Measurements from ENCODE around the gene TSPYL1. TPM values are rescaled to one million over a fixed set of nuclear protein-coding genes. Genes with fewer than 3 reads are reported as not detected.

The TSPYL1 gene
- total and polyA plus RNA-seq, 4 donors: 25.1 to 39.8 (median 30.2) TPM

DNA sequence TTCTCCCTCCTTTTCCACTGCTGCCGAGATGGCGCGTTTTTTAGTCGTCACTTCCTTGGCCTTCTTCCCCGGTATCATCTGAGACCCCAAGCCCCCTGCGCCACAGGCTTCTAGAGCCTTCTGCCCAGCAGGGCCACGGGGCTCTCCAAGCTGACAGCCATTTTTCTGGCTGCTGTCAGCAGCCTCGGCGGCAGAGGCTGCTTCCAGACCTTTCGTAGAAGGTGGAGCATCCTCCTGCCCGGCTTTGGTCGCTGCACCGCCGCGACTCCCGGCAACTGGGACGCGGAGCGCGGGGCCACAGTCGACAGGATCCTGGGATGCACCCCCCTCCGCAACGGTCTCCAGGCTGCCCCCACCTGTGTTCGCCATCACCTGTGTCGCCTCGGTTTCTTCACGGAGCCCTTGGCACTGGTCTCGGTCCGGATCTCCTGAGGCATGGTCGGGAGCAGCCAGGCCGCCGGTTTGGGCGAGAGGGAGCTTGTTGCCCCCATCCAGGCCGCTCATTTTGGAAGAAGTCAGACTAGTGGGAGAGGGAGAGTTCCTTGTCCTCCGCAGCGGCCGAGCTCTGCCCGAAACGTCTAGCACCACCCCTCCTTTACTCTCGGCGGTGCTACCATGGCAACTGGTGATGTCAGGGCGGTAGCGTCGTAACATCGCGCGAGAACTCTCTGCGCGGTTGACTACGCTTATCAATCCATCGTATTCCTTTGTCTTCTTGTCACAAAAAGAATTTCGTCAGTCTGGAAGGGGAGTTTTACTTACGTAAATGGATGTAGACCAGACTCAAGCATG lies 26.0 kb downstream of the TSPYL1 start, which contains the start of gene TSPYL4 (continued):
- TF ChIP-seq JUND (IDR thresholded peaks at IDR 0.05): peak in 1 of 2 donors; percentile 28

- 31% methylated on average over 11 of the region's 11 CpGs for WGBS
- no peaks in the 10 kb centered on the region for H3K36me3 ChIP-seq (ENCODE audit: control insufficient read depth in 4 of 4, insufficient read depth in 3 of 4, low read depth in 1 of 4, low read length in 3 of 4)
- TF ChIP-seq EGR1 (IDR thresholded peaks at IDR 0.05; ENCODE audit: low read depth in 2 of 2): no peak
- TF ChIP-seq GABPA (IDR thresholded peaks at IDR 0.05 in 1 of 2, conservative IDR thresholded peaks at IDR 0.05 in 1 of 2): no peak
- no peak for TF ChIP-seq RXRA (IDR thresholded peaks at IDR 0.05)
- no peak for TF ChIP-seq RAD21 (IDR thresholded peaks at IDR 0.05)
- H3K27ac ChIP-seq (ENCODE audit: low read depth in 1 of 2, low read length in 2 of 2): peak overlapping the region; percentile 78
- H3K4me1 ChIP-seq (ENCODE audit: control insufficient read depth in 4 of 4, insufficient read depth in 4 of 4, low read length in 3 of 4): peaks cover 13 to 45% (median 43%) of the 10 kb centered on the region in 4 donors
- DNase-seq (ENCODE audit: low spot score): no peak
- H3K9ac ChIP-seq (ENCODE audit: low read depth in 1 of 2, low read length in 2 of 2): peak overlapping the region in 1 of 2 donors; percentile 57
- H3K27me3 ChIP-seq (ENCODE audit: control insufficient read depth in 4 of 4, insufficient read depth in 4 of 4, low read length in 3 of 4): no peaks in the 10 kb centered on the region
- H3K9me3 ChIP-seq (ENCODE audit: control insufficient read depth in 4 of 4, low read length in 3 of 4): no peaks in the 10 kb centered on the region
- peak overlapping the region; percentile 91 to 93 (median 92) for H3K4me3 ChIP-seq (ENCODE audit: low read depth in 1 of 3, low read length in 3 of 3)
Measured at GRCh38 chr6:116253188-116253504, 26.6 kb downstream of the TSPYL1 start.

DNA sequence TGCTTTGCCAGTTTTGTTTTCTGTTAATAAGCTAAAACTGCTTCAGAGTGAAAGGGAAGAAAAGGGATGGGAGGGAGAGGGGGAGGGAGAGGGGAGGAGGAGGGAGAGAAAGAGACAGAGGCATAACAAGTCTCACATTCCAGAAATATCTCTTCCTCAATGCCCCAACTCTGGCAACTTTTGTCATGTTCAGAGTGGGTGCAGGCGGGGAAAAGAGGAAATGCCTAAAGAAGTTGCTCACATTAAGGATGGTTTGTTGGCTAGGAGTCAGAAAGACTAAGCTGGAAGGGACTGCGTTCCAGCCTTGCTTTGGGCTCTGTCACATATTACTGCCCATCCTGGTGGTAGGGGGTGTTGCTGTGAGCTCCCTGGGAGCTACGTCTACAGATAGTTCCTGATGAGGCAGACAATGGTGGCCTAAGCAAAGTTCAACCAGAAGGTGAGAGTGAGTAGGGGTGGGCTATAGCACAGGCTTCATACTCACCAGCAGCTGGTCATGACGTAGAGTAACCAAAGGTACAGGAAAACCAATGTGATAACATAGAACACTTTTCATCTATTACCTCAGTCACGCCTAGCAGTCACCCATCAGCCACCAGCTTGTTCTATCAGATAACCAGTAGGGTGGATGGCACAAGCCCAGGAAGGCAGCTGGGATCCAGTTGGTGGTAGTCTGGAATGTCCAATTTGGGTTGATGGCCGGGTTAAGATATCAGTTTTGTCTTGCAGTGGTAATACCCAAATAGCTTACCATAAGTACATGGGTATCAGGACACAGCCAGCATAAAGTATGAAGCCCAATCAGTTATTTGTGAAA lies 28.0 kb downstream of the TSPYL1 start:
- H3K4me1 ChIP-seq (ENCODE audit: control insufficient read depth in 4 of 4, insufficient read depth in 4 of 4, low read length in 3 of 4): peaks cover 14 to 57% (median 51%) of the 10 kb centered on the region in 4 donors

More for the DNA sequence above, 28.0 kb downstream of the TSPYL1 start:
- no peak for TF ChIP-seq FOXA2 (IDR thresholded peaks at IDR 0.05)
- no peak for TF ChIP-seq EGR1 (IDR thresholded peaks at IDR 0.05; ENCODE audit: low read depth in 2 of 2)
- TF ChIP-seq RAD21 (IDR thresholded peaks at IDR 0.05): no peak
- TF ChIP-seq RXRA (IDR thresholded peaks at IDR 0.05): no peak
- no peak for TF ChIP-seq YY1 (IDR thresholded peaks at IDR 0.05)
- TF ChIP-seq NR2F2 (IDR thresholded peaks at IDR 0.05): no peak
- TF ChIP-seq TAF1 (conservative IDR thresholded peaks at IDR 0.05): no peak
- no peak for TF ChIP-seq MAX (IDR thresholded peaks at IDR 0.05)
- no peak for TF ChIP-seq HNF4A (conservative IDR thresholded peaks at IDR 0.05)
- TF ChIP-seq REST (IDR thresholded peaks at IDR 0.05): no peak
- no peak for TF ChIP-seq SP1 (IDR thresholded peaks at IDR 0.05)
- TF ChIP-seq HNF4G (IDR thresholded peaks at IDR 0.05): no peak
- TF ChIP-seq, protein P1, sequence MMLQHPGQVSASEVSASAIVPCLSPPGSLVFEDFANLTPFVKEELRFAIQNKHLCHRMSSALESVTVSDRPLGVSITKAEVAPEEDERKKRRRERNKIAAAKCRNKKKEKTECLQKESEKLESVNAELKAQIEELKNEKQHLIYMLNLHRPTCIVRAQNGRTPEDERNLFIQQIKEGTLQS (IDR thresholded peaks at IDR 0.05): no peak
- TF ChIP-seq, protein P2, sequence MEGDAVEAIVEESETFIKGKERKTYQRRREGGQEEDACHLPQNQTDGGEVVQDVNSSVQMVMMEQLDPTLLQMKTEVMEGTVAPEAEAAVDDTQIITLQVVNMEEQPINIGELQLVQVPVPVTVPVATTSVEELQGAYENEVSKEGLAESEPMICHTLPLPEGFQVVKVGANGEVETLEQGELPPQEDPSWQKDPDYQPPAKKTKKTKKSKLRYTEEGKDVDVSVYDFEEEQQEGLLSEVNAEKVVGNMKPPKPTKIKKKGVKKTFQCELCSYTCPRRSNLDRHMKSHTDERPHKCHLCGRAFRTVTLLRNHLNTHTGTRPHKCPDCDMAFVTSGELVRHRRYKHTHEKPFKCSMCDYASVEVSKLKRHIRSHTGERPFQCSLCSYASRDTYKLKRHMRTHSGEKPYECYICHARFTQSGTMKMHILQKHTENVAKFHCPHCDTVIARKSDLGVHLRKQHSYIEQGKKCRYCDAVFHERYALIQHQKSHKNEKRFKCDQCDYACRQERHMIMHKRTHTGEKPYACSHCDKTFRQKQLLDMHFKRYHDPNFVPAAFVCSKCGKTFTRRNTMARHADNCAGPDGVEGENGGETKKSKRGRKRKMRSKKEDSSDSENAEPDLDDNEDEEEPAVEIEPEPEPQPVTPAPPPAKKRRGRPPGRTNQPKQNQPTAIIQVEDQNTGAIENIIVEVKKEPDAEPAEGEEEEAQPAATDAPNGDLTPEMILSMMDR (IDR thresholded peaks at IDR 0.05; ENCODE audit: low read depth, low read length, missing input control): no peak
- TF ChIP-seq, protein P3, sequence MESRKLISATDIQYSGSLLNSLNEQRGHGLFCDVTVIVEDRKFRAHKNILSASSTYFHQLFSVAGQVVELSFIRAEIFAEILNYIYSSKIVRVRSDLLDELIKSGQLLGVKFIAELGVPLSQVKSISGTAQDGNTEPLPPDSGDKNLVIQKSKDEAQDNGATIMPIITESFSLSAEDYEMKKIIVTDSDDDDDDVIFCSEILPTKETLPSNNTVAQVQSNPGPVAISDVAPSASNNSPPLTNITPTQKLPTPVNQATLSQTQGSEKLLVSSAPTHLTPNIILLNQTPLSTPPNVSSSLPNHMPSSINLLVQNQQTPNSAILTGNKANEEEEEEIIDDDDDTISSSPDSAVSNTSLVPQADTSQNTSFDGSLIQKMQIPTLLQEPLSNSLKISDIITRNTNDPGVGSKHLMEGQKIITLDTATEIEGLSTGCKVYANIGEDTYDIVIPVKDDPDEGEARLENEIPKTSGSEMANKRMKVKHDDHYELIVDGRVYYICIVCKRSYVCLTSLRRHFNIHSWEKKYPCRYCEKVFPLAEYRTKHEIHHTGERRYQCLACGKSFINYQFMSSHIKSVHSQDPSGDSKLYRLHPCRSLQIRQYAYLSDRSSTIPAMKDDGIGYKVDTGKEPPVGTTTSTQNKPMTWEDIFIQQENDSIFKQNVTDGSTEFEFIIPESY (IDR thresholded peaks at IDR 0.05): no peak
- H3K27me3 ChIP-seq (ENCODE audit: control insufficient read depth in 4 of 4, insufficient read depth in 4 of 4, low read length in 3 of 4): no peaks in the 10 kb centered on the region
- 87% methylated on average over 6 of the region's 6 CpGs for WGBS
- no peak overlapping the region for H3K27ac ChIP-seq (ENCODE audit: low read depth in 1 of 2, low read length in 2 of 2)
- no peak overlapping the region for H3K9ac ChIP-seq (ENCODE audit: low read depth in 1 of 2, low read length in 2 of 2)
- no peak overlapping the region for H3K4me3 ChIP-seq (ENCODE audit: low read depth in 1 of 3, low read length in 3 of 3)
- H3K9me3 ChIP-seq (ENCODE audit: control insufficient read depth in 4 of 4, low read length in 3 of 4): no peaks in the 10 kb centered on the region
- no peaks in the 10 kb centered on the region for H3K36me3 ChIP-seq (ENCODE audit: control insufficient read depth in 4 of 4, insufficient read depth in 3 of 4, low read depth in 1 of 4, low read length in 3 of 4)
- DNase-seq (ENCODE audit: low spot score): no peak

Data from liver (tissue), 9 donors.